GM19324 (cell line): ENCODE measurements around the gene MMUT.
"Not testable (repeated sequence)": the region's sequence is repeated elsewhere in the genome, so short reads cannot be mapped to it uniquely, and the experiment has no call there.

Source experiments
- ATAC-seq: cut with Tn5 transposase; IDR thresholded peaks from one replicate; pipeline ENCODE4 v1.9.1; 2021; ENCODE audit warnings: mild to moderate bottlenecking, moderate library complexity; ENCODE audit not compliant: unreplicated experiment, low FRiP score

The MMUT gene

GRCh38 chr6:49462927-49463611 lies at the start of gene MMUT, which contains the start of gene CENPQ:
TSS of gene MMUT (minus strand) at chr6:49463253. CDS start at chr6:49459466, 3,787 bp downstream.
TSS of gene CENPQ (plus strand) at chr6:49463370. CDS start at chr6:49470177, 6,807 bp downstream.
- peak; percentile 100 for ATAC-seq

GRCh38 chr6:49509342-49509741 lies 46.3 kb upstream of the MMUT start:
- no peak for ATAC-seq

- no peak for ATAC-seq
Measured at GRCh38 chr6:49506569-49507111, 43.6 kb upstream of the MMUT start.

- ATAC-seq: no peak
Measured at GRCh38 chr6:49504666-49505065, 41.6 kb upstream of the MMUT start.

- no peak for ATAC-seq
Measured at GRCh38 chr6:49499623-49500022, 36.6 kb upstream of the MMUT start, which contains the start of gene GLYATL3. TSS of gene GLYATL3 (plus strand) at chr6:49499923. CDS start at chr6:49511991, 12,068 bp downstream.

GRCh38 chr6:49499126-49499525 lies 36.1 kb upstream of the MMUT start:
- no peak for ATAC-seq

GRCh38 chr6:49497304-49497703 lies 34.3 kb upstream of the MMUT start:
- no peak for ATAC-seq

- no peak for ATAC-seq
Measured at GRCh38 chr6:49490633-49491032, 27.6 kb upstream of the MMUT start.

- ATAC-seq: not testable (repeated sequence)
Measured at GRCh38 chr6:49483380-49483779, 20.3 kb upstream of the MMUT start.

- ATAC-seq: not testable (repeated sequence)
Measured at GRCh38 chr6:49481846-49482245, 18.8 kb upstream of the MMUT start.

GRCh38 chr6:49479308-49479970 lies 16.4 kb upstream of the MMUT start:
- ATAC-seq: no peak

- ATAC-seq: not testable (repeated sequence)
Measured at GRCh38 chr6:49476564-49476963, 13.5 kb upstream of the MMUT start.

GRCh38 chr6:49468042-49468441 lies 5.0 kb upstream of the MMUT start:
- ATAC-seq: no peak

GRCh38 chr6:49464691-49465090 lies 1.6 kb upstream of the MMUT start:
- ATAC-seq: no peak

- ATAC-seq: no peak
Measured at GRCh38 chr6:49463612-49463967, 537 bp upstream of the MMUT start.

GRCh38 chr6:49462599-49462926 lies 490 bp downstream of the MMUT start:
- peak; percentile 13 for ATAC-seq

GRCh38 chr6:49462071-49462470 lies 982 bp downstream of the MMUT start:
- no peak for ATAC-seq

GRCh38 chr6:49457771-49458170 lies 5.3 kb downstream of the MMUT start:
- ATAC-seq: no peak

- peak; percentile 72 for ATAC-seq
Measured at GRCh38 chr6:49454787-49455709, 8.0 kb downstream of the MMUT start.

GRCh38 chr6:49453221-49453620 lies 9.8 kb downstream of the MMUT start:
- no peak for ATAC-seq

GRCh38 chr6:49430866-49431265 lies 32.2 kb downstream of the MMUT start:
- no peak for ATAC-seq
